Upper lobe of left lung (tissue), 6 donors: ENCODE results near the gene RWDD4. TPM values are rescaled to one million over a fixed set of nuclear protein-coding genes. Genes with fewer than 3 reads are reported as not detected.
A peak's percentile ranks its signal among the peaks of the same experiment; 100 is the strongest.

Source experiments
- ATAC-seq, 2 donors: fragments of 200-7000 bp; cut with Tn5 transposase; one replicate each; pipeline ENCODE4 v1.9.1; 2022; ENCODE audit warnings: mild to moderate bottlenecking in 2 of 2, moderate library complexity in 2 of 2; ENCODE audit not compliant: low FRiP score in 2 of 2
- DNase-seq, 2 donors: peaks; one replicate each; pipeline ENCODE4 v3.0.0-alpha.2; 2019 to 2020
- H3K27ac ChIP-seq, 4 donors: fragments of 200-600 bp; sonication (generic); one replicate each; pipeline ENCODE4 v1.5.1; 2016 to 2019
- H3K27me3 ChIP-seq, 4 donors: fragments of 200-600 bp; sonication (generic); one replicate each; pipeline ENCODE4 v1.5.1; 2017 to 2019
- H3K36me3 ChIP-seq, 4 donors: fragments of 200-600 bp; sonication (generic); one replicate each; pipeline ENCODE4 v1.5.1; 2016 to 2019
- H3K4me1 ChIP-seq, 4 donors: fragments of 200-600 bp; sonication (generic); one replicate each; pipeline ENCODE4 v1.5.1; 2018 to 2019
- H3K4me3 ChIP-seq, 4 donors: fragments of 200-600 bp; sonication (generic); one replicate each; pipeline ENCODE4 v1.5.1; 2017 to 2019; ENCODE audit warnings: mild to moderate bottlenecking in 2 of 4, moderate library complexity in 1 of 4
- H3K9me3 ChIP-seq, 4 donors: fragments of 200-600 bp; sonication (generic); one replicate each; pipeline ENCODE4 v1.5.1; 2018 to 2019
- CTCF ChIP-seq, 6 experiments: fragments of 450-650 bp in 4 of 6; fragments of 200-600 bp in 2 of 6; sonication (generic) in 2 of 6; IDR thresholded peaks; one replicate each; pipeline ENCODE4 v1.5.1; 2016 to 2019; ENCODE audit warnings: antibody characterized with exemption in 6 of 6
- EP300 ChIP-seq, 4 donors: sonication (generic); formaldehyde crosslinking; IDR thresholded peaks; one replicate each; pipeline ENCODE4 v1.5.1; 2017; ENCODE audit warnings: antibody characterized with exemption in 4 of 4, control low read depth in 2 of 4
- POLR2A ChIP-seq, 4 donors: fragments of 450-650 bp; IDR thresholded peaks; one replicate each; pipeline ENCODE4 v1.5.1; 2016 to 2017; ENCODE audit warnings: antibody characterized with exemption in 4 of 4, mild to moderate bottlenecking in 2 of 4
- POLR2AphosphoS5 ChIP-seq, 2 donors: sonication (generic); formaldehyde crosslinking; IDR thresholded peaks; one replicate each; pipeline ENCODE4 v1.5.1; 2017; ENCODE audit warnings: antibody characterized with exemption in 2 of 2
- WGBS, 2 donors: methylation state at CpG; one replicate each; pipeline ENCODE4 v1.1.5; 2017 to 2018; 5-methylcytosine and 5-hydroxymethylcytosine counted together
- total RNA-seq, 6 donors: library from RNA; depleted of rRNA in 4 of 6; stranded (reverse); fragments of >200 nt in 4 of 6; gene quantifications; one replicate each; pipeline versions ENCODE4 v1.1.0 to v1.2.1, GENCODE V29; 2016 to 2021
- donor health status: DM: no; HTN: no; CAD: no; lungs with moderate emphysema.
- donor health status: DM: no; HTN: yes; CAD: no; lungs with severe emphysema.

Gene RWDD4
- total RNA-seq, 6 donors from 2014 or later, result 2.1 to 16.7 (median 14.4) TPM

GRCh38 chr4:183637461-183637860 is 21.5 kb downstream of the RWDD4 start:
- peaks cover 0 to 6% (median 0%) of the 10 kb centered on the region in 4 donors for H3K4me1 ChIP-seq
- TF ChIP-seq POLR2A (IDR thresholded peaks at IDR 0.05) (no peak), CTCF (IDR thresholded peaks at IDR 0.05) (no peak), POLR2AphosphoS5 (IDR thresholded peaks at IDR 0.05) (no peak)
- H3K36me3 ChIP-seq, result peaks cover 0 to 2% (median 0%) of the 10 kb centered on the region in 4 donors
- no peak overlapping the region for H3K4me3 ChIP-seq
- no peaks in the 10 kb centered on the region for H3K9me3 ChIP-seq
- 58 to 64% methylated on average over 3 of the region's 3 CpGs for WGBS, 2 donors
- no peak overlapping the region for H3K27ac ChIP-seq
- DNase-seq, result no peak
- no peaks in the 10 kb centered on the region for H3K27me3 ChIP-seq
- no peak for ATAC-seq

- no peak for DNase-seq
Observed at GRCh38 chr4:183636923-183637322, 22.1 kb downstream of the RWDD4 start.

GRCh38 chr4:183636503-183636902 is 22.5 kb downstream of the RWDD4 start:
- DNase-seq (no peak), ATAC-seq (peak in 1 of 2 donors; percentile 26)
- Histone ChIP-seq H3K4me1 (peaks cover 0 to 6% (median 0%) of the 10 kb centered on the region in 4 donors), H3K4me3 (peak overlapping the region in 3 of 4 donors; percentile 6 to 23 (median 21)), H3K9me3 (no peaks in the 10 kb centered on the region), H3K27ac (peak overlapping the region in 2 of 4 donors; percentile 16 to 18), H3K36me3 (no peaks in the 10 kb centered on the region), H3K27me3 (no peaks in the 10 kb centered on the region)
- WGBS, 2 donors, result 73 to 84% methylated on average over 8 of the region's 8 CpGs
- TF ChIP-seq CTCF (IDR thresholded peaks at IDR 0.05), result no peak
- no peak for TF ChIP-seq POLR2AphosphoS5 (IDR thresholded peaks at IDR 0.05)
- TF ChIP-seq POLR2A (IDR thresholded peaks at IDR 0.05), result no peak
- no peak for TF ChIP-seq EP300 (IDR thresholded peaks at IDR 0.05)

More at GRCh38 chr4:183636923-183637322, 22.1 kb downstream of the RWDD4 start:
- Histone ChIP-seq H3K9me3 (no peaks in the 10 kb centered on the region), H3K36me3 (no peaks in the 10 kb centered on the region), H3K4me1 (peaks cover 0 to 6% (median 0%) of the 10 kb centered on the region in 4 donors), H3K4me3 (peak overlapping the region in 3 of 4 donors; percentile 6 to 23 (median 21)), H3K27me3 (no peaks in the 10 kb centered on the region), H3K27ac (peak overlapping the region in 2 of 4 donors; percentile 16 to 18)
- WGBS, 2 donors, result 31 to 43% methylated on average over 5 of the region's 5 CpGs
- ATAC-seq, result no peak
- no peak for TF ChIP-seq EP300 (IDR thresholded peaks at IDR 0.05)
- TF ChIP-seq CTCF (IDR thresholded peaks at IDR 0.05), result no peak
- no peak for TF ChIP-seq POLR2A (IDR thresholded peaks at IDR 0.05)
- TF ChIP-seq POLR2AphosphoS5 (IDR thresholded peaks at IDR 0.05), result no peak

GRCh38 chr4:183635741-183636140 is 23.2 kb downstream of the RWDD4 start:
- whole genome bisulfite sequencing, 2 donors, result 69 to 82% methylated on average over 5 of the region's 5 CpGs
- Histone ChIP-seq H3K4me3 (no peak overlapping the region), H3K4me1 (peaks cover 0 to 6% (median 0%) of the 10 kb centered on the region in 4 donors), H3K27ac (no peak overlapping the region), H3K36me3 (no peaks in the 10 kb centered on the region), H3K9me3 (no peaks in the 10 kb centered on the region), H3K27me3 (no peaks in the 10 kb centered on the region)
- TF ChIP-seq EP300 (IDR thresholded peaks at IDR 0.05) (no peak), POLR2AphosphoS5 (IDR thresholded peaks at IDR 0.05) (no peak), POLR2A (IDR thresholded peaks at IDR 0.05) (no peak), CTCF (IDR thresholded peaks at IDR 0.05) (no peak)
- no peak for ATAC-seq
- DNase-seq, result no peak

- no peaks in the 10 kb centered on the region for H3K9me3 ChIP-seq
- no peaks in the 10 kb centered on the region for H3K36me3 ChIP-seq
- H3K4me3 ChIP-seq, result no peak overlapping the region
Observed at GRCh38 chr4:183635321-183635720, 23.7 kb downstream of the RWDD4 start.

More at GRCh38 chr4:183635321-183635720, 23.7 kb downstream of the RWDD4 start:
- no peak for TF ChIP-seq EP300 (IDR thresholded peaks at IDR 0.05)
- TF ChIP-seq CTCF (IDR thresholded peaks at IDR 0.05), result no peak
- TF ChIP-seq POLR2A (IDR thresholded peaks at IDR 0.05), result no peak
- no peak for TF ChIP-seq POLR2AphosphoS5 (IDR thresholded peaks at IDR 0.05)
- DNase-seq (no peak), ATAC-seq (no peak)
- WGBS, 2 donors, result 55 to 66% methylated on average over 10 of the region's 10 CpGs
- no peaks in the 10 kb centered on the region for H3K27me3 ChIP-seq
- H3K4me1 ChIP-seq, result peaks cover 0 to 6% (median 0%) of the 10 kb centered on the region in 4 donors
- H3K27ac ChIP-seq, result no peak overlapping the region
